Measurements from ENCODE around the gene HOXB3.

HOXB3 gene

GRCh38 chr17:48567209-48567608 lies 22.8 kb downstream of the HOXB3 start:
- no peak for DNase-seq

- no peak for DNase-seq
These were observed 23.3 kb downstream of the HOXB3 start for GRCh38 chr17:48566717-48567116.

DNA sequence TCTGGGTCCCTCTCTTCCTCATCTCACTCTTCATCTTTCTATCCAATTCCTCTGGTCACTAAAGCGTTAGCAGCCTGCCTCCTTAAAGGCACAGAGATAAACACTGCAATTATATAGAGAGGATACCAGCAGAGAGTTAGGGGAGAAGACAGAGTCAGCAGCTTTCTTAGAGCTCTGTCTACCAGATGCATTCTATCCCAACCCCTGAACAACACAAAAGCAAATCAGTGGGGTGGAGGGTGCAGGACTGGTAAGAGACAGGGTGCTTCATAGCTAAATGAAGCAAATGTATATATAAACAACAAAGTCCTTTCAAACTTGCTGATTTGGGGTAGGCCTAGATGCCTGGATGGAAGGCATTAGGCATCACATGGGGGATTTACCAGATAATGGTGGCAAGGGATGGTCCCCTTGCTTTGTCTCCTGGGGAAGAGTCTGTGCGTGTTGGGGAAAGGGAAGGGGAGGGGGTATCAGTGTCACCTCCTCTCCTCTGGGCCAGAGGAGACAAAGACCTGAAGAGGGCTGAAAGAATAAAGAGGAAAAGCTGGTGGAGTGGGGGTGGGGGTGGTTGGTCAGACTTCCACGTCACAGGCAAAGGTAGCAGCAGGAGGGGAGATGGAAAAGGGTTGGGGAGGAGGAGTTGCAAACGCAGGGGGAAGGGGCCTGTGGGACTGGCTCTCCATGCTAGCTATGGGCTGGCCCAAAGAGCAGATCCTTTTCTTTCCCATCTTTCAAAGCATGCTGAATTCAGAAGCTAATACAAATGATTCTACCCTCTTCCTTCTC lies 23.9 kb downstream of the HOXB3 start:
- DNase-seq: no peak

GRCh38 chr17:48565022-48565554 lies 25.0 kb downstream of the HOXB3 start:
- no peak for DNase-seq

DNA sequence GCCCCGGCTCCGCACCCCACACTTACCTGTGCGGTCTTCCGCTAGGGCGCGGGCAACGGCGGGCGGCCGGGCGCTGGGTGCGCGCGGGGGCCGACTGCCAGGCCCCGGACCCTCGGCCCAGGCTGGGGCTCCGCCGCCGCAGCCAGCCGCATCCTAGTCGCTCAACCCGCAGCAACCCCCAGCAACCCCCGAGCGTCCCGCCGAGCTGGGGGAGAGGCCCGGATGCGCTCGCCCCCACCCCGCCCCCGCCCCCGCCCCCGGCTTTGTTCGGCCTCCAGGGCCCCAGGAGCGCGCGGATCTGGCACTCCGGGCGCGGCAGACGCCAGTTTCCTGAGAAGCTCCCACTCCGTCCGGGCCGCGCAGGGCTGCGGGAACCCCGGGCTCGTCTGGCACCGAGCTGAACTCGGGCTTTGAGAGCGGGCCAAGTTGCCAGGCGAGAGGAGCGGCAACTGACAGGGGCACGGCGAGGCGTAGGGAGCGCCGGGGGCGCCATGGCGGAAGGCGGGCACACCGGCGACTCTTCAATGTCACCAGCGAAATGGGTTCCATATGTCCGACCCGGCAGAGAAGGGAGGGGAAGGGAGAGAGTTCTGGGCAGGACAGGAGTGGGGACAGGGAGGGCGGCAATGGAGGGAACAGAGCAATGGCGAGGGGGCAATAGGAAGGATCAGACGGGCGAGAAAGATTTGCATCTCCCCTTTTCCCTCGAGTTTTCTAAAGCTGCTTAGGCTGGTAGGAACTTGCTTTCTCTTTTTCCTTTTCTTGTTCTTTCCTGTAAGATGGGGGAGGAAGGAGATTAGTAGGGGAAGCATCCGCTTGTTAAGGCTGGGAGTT lies 25.6 kb downstream of the HOXB3 start:
- DNase-seq: no peak

- no peak for DNase-seq
These were observed 26.2 kb downstream of the HOXB3 start for GRCh38 chr17:48563867-48564187.

- DNase-seq: no peak
These were observed 26.6 kb downstream of the HOXB3 start for GRCh38 chr17:48563385-48563838.

GRCh38 chr17:48562934-48563333 lies 27.1 kb downstream of the HOXB3 start:
- DNase-seq: no peak

GRCh38 chr17:48561884-48562810 lies 27.9 kb downstream of the HOXB3 start:
- no peak for DNase-seq

GRCh38 chr17:48559840-48560817 lies 29.9 kb downstream of the HOXB3 start:
- no peak for DNase-seq

- DNase-seq: no peak
These were observed 30.8 kb downstream of the HOXB3 start for GRCh38 chr17:48559122-48559839.

GRCh38 chr17:48558831-48559121 lies 31.3 kb downstream of the HOXB3 start:
- no peak for DNase-seq

DNA sequence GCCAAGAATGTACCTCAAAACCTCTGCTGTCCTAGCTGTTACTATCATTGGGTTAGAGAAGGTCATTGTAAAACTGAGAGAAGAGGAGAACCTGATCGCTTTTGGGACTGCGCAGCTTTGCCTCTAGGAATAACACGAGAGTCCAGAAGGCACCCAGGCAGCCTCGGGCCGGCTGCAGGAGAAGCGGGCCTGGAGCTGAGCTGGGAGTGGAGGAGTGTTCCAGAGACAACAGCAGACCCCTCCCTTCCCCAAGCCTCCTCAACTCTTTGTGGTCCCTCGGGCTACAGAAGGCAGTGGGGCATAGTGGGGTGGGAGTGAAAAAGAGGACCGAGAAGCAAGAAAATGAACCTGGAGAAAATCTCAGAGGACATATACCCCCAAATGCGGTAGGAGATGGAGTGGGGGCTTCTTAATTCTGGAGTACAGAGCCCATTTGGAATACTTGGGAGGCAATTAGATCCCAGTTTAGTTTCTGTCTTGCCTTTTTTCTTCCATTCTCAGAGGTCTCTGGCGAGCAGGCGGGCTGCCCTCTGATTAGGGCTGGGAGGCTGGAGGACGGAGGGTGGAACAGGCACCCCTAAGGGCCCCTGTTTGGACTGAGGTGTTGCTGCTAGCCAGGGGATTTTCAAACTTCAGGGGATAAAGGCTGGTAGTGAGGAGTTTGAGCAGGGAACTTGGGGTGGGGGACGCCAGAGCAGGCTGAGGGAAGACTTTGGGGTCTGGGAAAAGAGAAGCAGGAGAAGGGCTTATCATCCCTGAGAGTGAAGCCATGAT lies 31.8 kb downstream of the HOXB3 start:
- DNase-seq: no peak

GRCh38 chr17:48556576-48557401 lies 33.3 kb downstream of the HOXB3 start:
- no peak for DNase-seq

DNA sequence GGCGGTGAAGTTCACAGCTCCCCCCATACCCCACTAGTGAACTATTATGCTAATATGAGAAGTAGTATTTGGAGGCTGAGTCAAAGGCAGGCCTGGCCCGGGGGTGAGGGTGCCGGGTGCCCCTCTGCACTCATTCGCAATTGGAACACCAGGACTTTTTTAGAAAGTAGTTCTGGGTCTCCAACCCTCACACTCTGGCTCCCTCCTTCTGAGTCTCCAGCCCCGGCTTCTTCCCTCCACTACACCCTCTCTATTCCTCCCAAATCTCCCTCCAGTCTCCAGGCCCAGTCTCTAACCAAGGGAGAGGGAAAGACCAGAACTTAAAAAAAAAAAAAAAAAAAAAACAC lies 33.8 kb downstream of the HOXB3 start:
- no peak for DNase-seq

DNA sequence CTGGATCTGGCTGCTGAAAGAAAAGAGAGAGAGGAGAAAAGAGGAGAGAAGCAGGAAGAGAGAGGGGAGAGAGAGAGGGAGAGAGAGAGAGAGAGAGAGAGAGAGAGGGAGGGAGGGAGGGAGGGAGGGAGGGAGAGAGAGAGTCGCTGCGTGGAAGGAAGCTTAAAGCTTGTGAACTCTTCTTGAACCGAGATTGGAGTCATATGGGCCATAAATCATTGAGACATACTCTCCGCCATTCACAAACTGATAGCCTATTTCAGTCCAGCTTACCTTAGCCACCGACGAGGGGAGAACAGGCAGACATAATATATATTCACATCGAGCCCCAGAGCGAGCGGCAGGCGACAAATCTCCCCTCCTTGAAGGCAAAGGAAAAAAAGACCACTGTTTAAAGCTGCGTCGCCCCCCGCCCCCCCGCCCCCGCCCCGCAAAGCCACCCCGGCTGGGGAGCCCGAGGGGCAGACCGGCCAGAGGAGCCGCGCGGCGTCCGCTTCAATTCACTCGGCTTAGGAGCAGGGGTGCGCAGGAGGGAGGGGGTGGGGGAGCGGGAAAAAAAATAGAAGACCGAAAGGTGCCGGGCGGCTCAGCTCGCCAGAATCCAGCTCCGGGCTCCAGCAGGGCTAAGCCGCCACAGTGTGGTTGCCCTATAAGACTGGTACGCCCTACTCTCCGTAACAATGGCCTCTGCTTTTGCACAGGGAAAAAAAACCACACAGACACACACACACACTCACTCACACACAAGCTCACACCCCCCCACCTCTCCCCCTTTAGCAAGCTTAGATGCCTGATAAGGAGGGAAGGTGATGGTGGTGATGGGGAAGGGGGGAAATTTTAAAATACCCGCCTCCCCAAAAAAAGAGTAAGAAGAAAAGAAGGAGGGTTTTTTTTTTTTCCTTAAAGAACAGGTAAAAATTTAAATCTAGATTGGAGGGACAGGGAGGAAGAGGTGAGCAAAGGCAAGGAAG lies 34.5 kb downstream of the HOXB3 start:
- no peak for DNase-seq

- DNase-seq: no peak
These were observed 35.4 kb downstream of the HOXB3 start for GRCh38 chr17:48554412-48555257.

Measured in activated CD4-positive, CD25-positive, alpha-beta regulatory T cell (primary cell).